Stimulated activated CD8-positive, alpha-beta memory T cell treated with anti-CD3 and anti-CD28 coated beads, Interleukin-2, amount 100 ng/mL, for 1 hour (primary cell): ENCODE results near the gene FAAP20.
"Not testable (repeated sequence)": the region's sequence is repeated elsewhere in the genome, so short reads cannot be mapped to it uniquely, and the experiment has no call there.

Experiments
- DNase-seq, 2 donors: peaks; one replicate each; pipeline ENCODE4 v3.0.0-alpha.2; 2020; ENCODE audit warnings: low read depth in 2 of 2

Gene FAAP20

GRCh38 chr1:2156866-2157265 lies 37.7 kb downstream of the FAAP20 start:
- DNase-seq = no peak

GRCh38 chr1:2155788-2156187 lies 38.8 kb downstream of the FAAP20 start:
- no peak for DNase-seq

GRCh38 chr1:2155147-2155598 lies 39.4 kb downstream of the FAAP20 start:
- DNase-seq = no peak

- DNase-seq = no peak
Measured at GRCh38 chr1:2154022-2154421, 40.5 kb downstream of the FAAP20 start.

- DNase-seq = no peak
Measured at GRCh38 chr1:2152954-2153353, 41.6 kb downstream of the FAAP20 start.

- no peak for DNase-seq
Measured at GRCh38 chr1:2151911-2152310, 42.7 kb downstream of the FAAP20 start.

GRCh38 chr1:2151252-2151651 lies 43.3 kb downstream of the FAAP20 start:
- DNase-seq = no peak

- no peak for DNase-seq
Measured at GRCh38 chr1:2150801-2151200, 43.8 kb downstream of the FAAP20 start.

GRCh38 chr1:2148691-2149090 lies 45.9 kb downstream of the FAAP20 start:
- DNase-seq = peak; percentile 21 to 22

- not testable (repeated sequence) for DNase-seq
Measured at GRCh38 chr1:2147869-2148268, 46.7 kb downstream of the FAAP20 start.

- DNase-seq = no peak
Measured at GRCh38 chr1:2146836-2147517, 47.6 kb downstream of the FAAP20 start.

- DNase-seq = no peak
Measured at GRCh38 chr1:2145946-2146835, 48.4 kb downstream of the FAAP20 start.

- no peak for DNase-seq
Measured at GRCh38 chr1:2144501-2145090, 50.0 kb downstream of the FAAP20 start.

GRCh38 chr1:2143814-2144500 lies 50.6 kb downstream of the FAAP20 start:
- DNase-seq = no peak

- no peak for DNase-seq
Measured at GRCh38 chr1:2141025-2141424, 53.5 kb downstream of the FAAP20 start.
